SH-SY5Y (cell line): Measurements from ENCODE around the gene DSP.

ENCODE experiments used
- GATA2 ChIP-seq: IDR thresholded peaks from 2 replicates; pipeline ENCODE4 v1.6.1; 2011; ENCODE audit warnings: mild to moderate bottlenecking, low read depth, low read length
- GATA3 ChIP-seq: IDR thresholded peaks from 2 replicates; pipeline ENCODE4 v1.6.1; 2011; ENCODE audit warnings: low read depth, mild to moderate bottlenecking, low read length, moderate library complexity

- TF ChIP-seq GATA3 (no peak), GATA2 (no peak)
Observed at GRCh38 chr6:7496266-7496875, 45.1 kb upstream of the DSP start.
